Amniotic stem cell (primary cell): ENCODE data around the gene KCNT1.

Experiments used
- DNase-seq: peaks from one replicate; lab custom pipeline; 2025; lab: John Stamatoyannopoulos, UW

KCNT1 gene

DNA sequence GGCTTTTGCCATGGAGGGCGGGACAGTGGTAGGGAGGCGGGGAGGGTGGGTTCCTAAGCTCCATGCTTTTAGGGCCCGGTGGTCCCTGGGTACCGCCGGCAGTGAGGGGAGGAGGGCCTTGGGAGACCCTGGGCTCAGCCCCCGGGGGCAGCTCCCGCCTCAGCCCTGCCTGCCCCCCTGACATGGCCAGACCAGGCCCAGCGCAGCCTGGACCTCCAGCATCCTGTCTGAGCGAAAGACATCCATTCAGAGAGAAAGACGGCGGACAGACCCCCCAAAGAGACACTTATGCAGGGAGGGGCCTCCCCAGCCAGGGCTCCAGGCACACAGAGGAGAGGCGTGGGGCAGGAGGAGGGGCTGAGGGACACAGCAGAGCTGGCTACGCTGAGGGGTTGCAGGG lies 45.3 kb downstream of the KCNT1 start:
- DNase-seq: no peak

DNA sequence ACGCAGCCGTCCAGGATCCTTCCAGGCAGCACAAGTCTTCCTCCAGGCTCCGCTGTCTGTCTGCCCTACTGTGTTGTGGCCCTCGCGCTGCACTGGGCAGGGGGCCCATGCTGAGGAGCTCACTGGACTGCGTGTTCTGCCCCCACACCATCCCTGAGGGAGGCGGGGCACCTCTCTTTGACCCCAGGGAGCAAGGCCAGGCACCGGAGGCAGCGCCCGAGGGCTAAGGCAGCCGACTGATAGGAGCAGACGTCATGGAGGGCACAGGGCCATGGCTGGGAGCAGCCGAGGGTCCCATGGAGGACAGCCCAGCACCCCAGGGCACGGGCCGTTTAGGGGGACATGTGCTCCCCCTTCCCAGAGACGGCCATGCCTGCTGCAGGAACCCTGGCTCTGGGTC lies 46.7 kb downstream of the KCNT1 start:
- no peak for DNase-seq

GRCh38 chr9:135749171-135750045 lies 47.4 kb downstream of the KCNT1 start:
- DNase-seq: no peak

DNA sequence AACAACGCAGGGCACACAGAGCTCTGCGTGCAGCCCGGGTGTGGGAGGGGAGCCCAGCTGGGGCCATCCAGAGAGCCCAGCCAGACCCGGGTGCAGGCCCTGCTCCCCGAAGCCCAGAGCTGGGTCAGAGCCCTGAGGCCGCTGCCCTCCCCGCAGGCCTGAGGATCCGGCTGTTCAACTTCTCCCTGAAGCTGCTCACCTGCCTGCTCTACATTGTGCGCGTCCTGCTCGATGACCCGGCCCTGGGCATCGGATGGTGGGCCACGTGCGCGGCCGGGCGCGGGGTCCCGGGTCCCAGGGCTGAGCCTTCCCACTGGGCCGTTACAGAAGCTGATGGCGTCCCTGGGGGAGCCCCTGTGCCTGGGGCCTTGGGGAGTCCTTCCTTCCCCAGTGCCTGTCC lies 48.8 kb downstream of the KCNT1 start:
- no peak for DNase-seq

DNA sequence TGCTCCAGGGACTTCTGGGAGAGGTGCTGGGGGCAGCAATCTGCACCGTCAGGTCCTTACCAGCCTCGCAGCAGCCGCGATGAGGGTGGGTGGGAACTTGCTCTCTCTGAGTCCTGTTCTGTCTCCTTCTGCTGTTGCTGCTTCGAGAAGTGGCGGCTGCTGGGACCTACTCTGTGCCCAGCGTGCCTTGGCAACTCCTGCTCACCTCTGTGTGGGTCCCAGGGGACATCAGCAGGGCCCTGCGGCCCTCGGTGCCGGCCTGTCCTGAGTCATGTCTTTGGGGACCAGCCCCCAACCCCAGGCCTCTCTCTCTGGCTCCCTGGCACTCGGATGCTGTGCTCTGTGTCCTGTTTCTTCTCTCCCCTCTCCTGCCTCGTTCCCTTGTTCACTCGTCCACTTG lies 49.5 kb downstream of the KCNT1 start:
- no peak for DNase-seq

- no peak for DNase-seq
Measured at GRCh38 chr9:135752281-135753204, 50.6 kb downstream of the KCNT1 start.

- DNase-seq: no peak
Measured at GRCh38 chr9:135753391-135754105, 51.6 kb downstream of the KCNT1 start.

DNA sequence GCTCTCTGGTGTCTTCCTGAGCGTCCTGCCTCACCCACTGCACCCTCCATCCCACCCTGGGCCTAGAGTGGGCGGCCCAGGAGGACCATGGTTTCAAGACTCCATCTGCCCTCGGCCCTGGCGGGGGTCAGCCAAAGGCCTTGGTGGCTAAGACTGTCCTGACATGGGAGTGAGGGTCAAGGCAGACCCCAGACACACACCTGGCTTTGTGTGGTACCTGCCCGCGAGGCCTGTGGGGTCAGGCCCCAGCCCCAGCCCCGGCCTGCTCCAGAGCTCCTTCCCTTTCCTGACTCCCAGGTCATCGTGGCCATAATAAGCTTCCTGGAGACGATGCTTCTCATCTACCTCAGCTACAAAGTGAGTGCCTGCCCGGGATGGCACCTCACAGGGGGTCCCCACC lies 54.6 kb downstream of the KCNT1 start:
- no peak for DNase-seq

DNA sequence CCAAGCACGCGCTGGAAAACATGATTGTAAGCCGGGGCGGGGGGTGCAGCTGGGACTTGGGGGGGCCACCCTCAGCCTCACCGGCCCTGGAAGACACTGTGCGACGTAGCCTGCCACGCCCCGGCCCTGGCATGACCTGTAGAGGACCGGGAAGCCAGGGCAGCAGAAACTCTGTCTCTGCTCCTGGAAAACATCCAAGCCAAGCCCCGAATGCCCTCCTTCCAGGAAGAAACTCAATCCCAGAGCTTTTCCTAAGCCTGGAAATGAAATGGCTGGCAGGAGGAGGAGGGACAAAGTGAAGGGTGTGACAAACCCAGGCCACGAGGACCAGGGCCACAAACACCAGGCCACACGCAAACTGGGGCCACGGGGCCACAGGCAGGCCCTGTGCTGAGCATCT lies 55.4 kb downstream of the KCNT1 start:
- no peak for DNase-seq

DNA sequence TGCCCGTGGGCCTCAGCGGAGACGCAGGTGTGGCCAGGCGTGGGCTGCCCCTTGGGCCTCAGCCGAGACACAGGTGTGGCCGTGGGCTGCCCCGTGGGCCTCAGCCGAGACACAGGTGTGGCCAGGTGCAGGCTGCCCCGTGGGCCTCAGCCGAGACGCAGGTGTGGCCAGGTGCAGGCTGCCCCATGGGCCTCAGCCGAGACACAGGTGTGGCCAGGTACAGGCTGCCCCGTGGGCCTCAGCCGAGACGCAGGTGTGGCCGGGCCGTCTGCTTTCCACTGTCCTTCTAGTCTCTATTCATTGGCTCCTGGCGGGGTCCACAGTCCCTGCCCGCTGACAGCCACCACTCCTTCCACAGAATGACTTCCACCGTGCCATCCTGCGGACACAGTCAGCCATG lies 56.1 kb downstream of the KCNT1 start:
- DNase-seq: no peak

DNA sequence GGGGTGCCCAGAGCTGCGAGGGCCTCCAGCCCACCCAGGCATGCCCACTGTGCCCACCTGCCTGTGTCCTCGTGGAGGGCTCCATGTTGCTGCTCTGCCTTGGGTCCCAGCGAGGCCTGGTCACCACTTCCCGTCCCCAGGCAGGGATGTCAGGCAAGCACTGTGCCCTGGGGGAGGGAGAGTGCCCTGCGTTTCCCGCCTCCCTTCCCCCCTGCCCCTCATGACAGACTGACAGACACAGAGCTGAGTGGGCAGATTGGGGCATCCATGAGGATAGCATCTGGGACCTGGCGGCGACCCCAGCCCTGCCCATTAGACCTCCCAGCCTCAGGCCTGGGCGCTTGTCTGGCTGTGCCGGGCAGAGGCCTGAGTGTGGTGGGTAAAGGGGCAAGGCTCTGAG lies 56.9 kb downstream of the KCNT1 start:
- no peak for DNase-seq

- no peak for DNase-seq
Measured at GRCh38 chr9:135759676-135760300, 57.8 kb downstream of the KCNT1 start.

- DNase-seq: no peak
Measured at GRCh38 chr9:135760465-135760864, 58.5 kb downstream of the KCNT1 start.

GRCh38 chr9:135761150-135761844 lies 59.3 kb downstream of the KCNT1 start:
- DNase-seq: no peak

- no peak for DNase-seq
Measured at GRCh38 chr9:135761845-135762168, 59.8 kb downstream of the KCNT1 start.

GRCh38 chr9:135762921-135763320 lies 60.9 kb downstream of the KCNT1 start:
- no peak for DNase-seq

DNA sequence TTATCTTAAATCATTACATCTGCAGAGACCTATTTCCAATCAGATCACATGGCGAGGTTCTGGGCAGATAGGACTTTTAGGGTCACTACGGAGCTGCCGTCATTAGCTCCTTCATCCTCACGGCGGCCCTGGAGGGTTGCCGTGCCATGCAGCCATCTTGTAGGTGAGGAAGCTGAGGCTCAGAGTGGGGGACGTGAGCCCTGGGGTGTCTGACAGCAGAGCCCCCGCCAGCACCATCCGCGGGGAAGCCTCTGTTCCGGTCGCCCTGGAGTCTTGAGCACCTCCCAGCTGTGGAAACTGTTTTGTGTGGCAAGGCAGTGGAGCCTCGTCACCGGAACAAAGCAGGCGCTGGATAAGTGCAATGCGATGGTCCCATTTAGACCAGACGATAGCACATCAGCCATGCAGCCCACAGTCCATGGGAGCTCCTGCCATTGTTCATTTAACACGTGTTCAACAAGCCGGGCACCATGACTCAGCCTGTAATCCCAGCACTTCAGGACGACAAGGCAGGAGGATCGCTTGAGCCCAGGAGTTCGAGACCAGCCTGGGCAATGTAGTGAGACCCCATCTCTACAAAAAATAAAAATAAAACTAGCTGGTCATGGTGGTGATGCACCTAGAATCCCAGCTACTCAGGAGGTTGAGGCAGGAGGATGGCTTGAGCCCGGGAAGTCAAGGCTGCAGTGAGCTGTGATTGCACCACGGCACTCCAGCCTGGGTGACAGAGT lies 61.9 kb downstream of the KCNT1 start:
- DNase-seq: no peak

DNA sequence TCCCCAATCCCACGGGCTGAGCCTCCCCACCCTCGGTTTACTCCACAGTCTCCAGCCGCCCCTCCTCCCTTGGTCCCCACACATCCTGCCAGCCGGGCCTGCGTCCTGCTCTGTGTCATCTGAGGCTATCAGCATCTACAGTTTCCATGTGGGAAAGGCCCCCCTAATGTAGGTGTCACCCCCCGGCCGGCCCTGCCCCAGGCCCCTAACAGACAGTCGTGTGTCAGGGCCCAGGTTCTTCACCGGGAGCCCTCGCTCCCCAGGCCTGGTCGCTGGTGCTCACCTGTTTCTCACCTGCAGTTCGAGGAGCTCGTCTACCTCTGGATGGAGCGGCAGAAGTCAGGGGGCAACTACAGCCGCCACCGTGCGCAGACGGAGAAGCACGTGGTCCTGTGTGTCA lies 62.7 kb downstream of the KCNT1 start:
- DNase-seq: no peak

- no peak for DNase-seq
Measured at GRCh38 chr9:135765416-135765815, 63.4 kb downstream of the KCNT1 start.

DNA sequence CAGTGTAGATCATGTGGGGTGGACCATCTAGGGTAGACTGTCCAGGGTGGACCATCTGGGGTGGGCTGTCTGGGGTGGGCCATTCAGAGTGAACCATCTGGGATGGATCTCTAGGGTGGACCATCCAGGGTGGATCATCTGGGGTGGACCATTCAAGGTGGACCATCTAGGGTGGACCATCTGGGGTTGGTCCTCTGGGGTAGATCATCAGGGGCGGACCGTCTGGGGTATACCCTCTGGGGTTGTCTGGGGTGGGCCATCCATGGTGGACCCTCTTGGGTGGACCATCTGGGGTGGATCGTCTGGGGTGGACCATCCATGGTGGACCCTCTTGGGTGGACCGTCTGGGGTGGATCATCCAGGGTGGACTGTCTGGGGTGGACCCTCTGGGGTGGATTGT lies 64.3 kb downstream of the KCNT1 start:
- no peak for DNase-seq

DNA sequence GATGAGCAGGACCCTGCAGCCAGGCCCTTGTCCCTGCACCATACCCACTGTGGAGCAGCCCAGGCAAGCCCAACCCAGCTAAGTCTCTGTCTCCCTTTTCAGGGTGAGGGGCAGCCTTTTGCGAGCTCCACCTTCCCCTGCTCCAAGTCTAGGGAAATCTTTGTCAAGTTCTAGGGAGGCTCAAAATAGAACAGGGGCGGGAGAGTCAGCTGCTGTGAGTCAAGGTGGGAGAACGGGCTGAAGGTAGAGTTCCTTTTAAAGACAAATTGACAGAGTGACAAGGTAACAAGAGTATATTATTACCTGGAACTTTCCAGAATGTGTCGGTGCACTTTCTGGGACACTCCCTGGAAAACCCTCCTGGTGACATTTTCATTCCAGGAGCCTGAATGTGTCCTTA lies 64.7 kb downstream of the KCNT1 start:
- DNase-seq: no peak
